ENCODE results near the gene GFI1.
A peak's percentile ranks its signal among the peaks of the same experiment; 100 is the strongest.

DNA sequence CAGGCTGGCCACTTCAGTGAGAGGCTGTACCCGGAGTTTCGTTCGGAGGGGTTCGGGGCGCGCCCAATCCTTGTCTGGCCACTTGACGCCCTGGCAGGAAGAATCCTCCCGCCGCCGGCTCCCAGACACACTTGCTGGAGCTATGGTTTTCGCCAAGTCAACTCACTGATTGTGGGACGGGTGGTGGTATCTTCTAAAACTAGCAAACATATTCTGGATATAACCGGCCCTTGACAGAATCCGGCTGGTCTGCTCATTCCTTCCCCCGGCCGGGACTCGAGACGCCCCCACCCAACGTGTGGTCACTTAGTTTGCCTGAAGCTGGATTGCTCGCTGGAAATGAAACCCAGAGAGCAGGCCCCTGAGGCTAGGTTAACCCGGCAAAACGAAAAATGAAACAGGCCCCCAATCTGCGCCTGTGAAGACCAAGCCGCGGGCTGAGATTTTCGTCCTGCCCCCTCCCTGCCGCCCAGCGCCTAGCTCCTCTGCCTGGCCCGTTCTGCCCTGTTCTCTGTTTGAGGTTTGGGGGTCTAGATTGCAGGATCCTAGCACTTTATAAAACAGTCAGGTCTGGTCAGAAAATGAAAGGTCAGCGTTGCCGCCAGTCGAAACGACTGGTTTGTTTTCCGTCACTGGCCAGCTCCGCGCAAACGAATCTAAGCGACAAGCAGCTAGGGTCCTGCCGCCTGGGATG, 4.6 kb downstream of the GFI1 start:
- TF ChIP-seq, protein P1, sequence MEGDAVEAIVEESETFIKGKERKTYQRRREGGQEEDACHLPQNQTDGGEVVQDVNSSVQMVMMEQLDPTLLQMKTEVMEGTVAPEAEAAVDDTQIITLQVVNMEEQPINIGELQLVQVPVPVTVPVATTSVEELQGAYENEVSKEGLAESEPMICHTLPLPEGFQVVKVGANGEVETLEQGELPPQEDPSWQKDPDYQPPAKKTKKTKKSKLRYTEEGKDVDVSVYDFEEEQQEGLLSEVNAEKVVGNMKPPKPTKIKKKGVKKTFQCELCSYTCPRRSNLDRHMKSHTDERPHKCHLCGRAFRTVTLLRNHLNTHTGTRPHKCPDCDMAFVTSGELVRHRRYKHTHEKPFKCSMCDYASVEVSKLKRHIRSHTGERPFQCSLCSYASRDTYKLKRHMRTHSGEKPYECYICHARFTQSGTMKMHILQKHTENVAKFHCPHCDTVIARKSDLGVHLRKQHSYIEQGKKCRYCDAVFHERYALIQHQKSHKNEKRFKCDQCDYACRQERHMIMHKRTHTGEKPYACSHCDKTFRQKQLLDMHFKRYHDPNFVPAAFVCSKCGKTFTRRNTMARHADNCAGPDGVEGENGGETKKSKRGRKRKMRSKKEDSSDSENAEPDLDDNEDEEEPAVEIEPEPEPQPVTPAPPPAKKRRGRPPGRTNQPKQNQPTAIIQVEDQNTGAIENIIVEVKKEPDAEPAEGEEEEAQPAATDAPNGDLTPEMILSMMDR (conservative IDR thresholded peaks at IDR 0.05 in 1 of 2, IDR thresholded peaks at IDR 0.05 in 1 of 2; ENCODE audit: low read depth in 1 of 2, low read length in 2 of 2), result no peak
- TF ChIP-seq EZH2 (IDR thresholded peaks at IDR 0.05; ENCODE audit: low read length, missing control alignments), result peak; percentile 78
